Neural progenitor cell (in vitro differentiated cells): Measurements from ENCODE around the gene SLC6A5. TPM values are rescaled to one million over a fixed set of nuclear protein-coding genes. Genes with fewer than 3 reads are reported as not detected.

Experiments used
- DNase-seq: peaks from one replicate; pipeline ENCODE4 v3.0.0-alpha.2; 2016; ENCODE audit warnings: low spot score
- H2AFZ ChIP-seq: fragments of 200-600 bp; sonication (generic); replicated peaks from 2 replicates; pipeline ENCODE4 v1.6.1; 2016; ENCODE audit warnings: antibody characterized with exemption
- H3F3A ChIP-seq: fragments of 200-600 bp; sonication (generic); 2 replicates; pipeline ENCODE4 v1.6.1; 2016; ENCODE audit warnings: antibody characterized with exemption, low read depth
- H3K27ac ChIP-seq: fragments of 200-600 bp; sonication (generic); 2 replicates; pipeline ENCODE4 v1.5.1; 2016; ENCODE audit warnings: mild to moderate bottlenecking
- H3K27me3 ChIP-seq: fragments of 200-600 bp; sonication (generic); 2 replicates; pipeline ENCODE4 v1.6.1; 2016; ENCODE audit warnings: mild to moderate bottlenecking, moderate library complexity
- H3K36me3 ChIP-seq: fragments of 200-600 bp; sonication (generic); 2 replicates; pipeline ENCODE4 v1.5.1; 2016
- H3K4me1 ChIP-seq: fragments of 200-600 bp; sonication (generic); 2 replicates; pipeline ENCODE4 v1.6.1; 2016; ENCODE audit warnings: mixed run types
- H3K4me2 ChIP-seq: fragments of 200-600 bp; sonication (generic); 2 replicates; pipeline ENCODE4 v1.6.1; 2016
- H3K4me3 ChIP-seq: fragments of 200-600 bp; sonication (generic); 2 replicates; pipeline ENCODE4 v1.5.1; 2016
- H3K79me2 ChIP-seq: fragments of 200-600 bp; sonication (generic); 2 replicates; pipeline ENCODE4 v1.6.1; 2016; ENCODE audit warnings: low read depth
- H3K9ac ChIP-seq: fragments of 200-600 bp; sonication (generic); 2 replicates; pipeline ENCODE4 v1.6.1; 2016
- H3K9me3 ChIP-seq: fragments of 200-600 bp; sonication (generic); 2 replicates; pipeline ENCODE4 v1.5.1; 2016; ENCODE audit warnings: low read depth
- H4K20me1 ChIP-seq: fragments of 200-600 bp; sonication (generic); 2 replicates; pipeline ENCODE4 v1.6.1; 2016; ENCODE audit warnings: low read depth
- H3K27ac Mint-ChIP-seq: 3 replicates; pipeline ENCODE4 v1.8.0; 2021; ENCODE audit warnings: mixed read lengths
- H3K27me3 Mint-ChIP-seq: 2 replicates; pipeline ENCODE4 v1.8.0; 2022; ENCODE audit warnings: low read depth, mild to moderate bottlenecking, inconsistent platforms, moderate library complexity, mixed read lengths; ENCODE audit not compliant: insufficient read depth
- H3K36me3 Mint-ChIP-seq: 3 replicates; pipeline ENCODE4 v1.8.0; 2021; ENCODE audit warnings: mixed read lengths
- H3K4me1 Mint-ChIP-seq: 3 replicates; pipeline ENCODE4 v1.8.0; 2021; ENCODE audit warnings: mixed read lengths
- H3K4me3 Mint-ChIP-seq: 3 replicates; pipeline ENCODE4 v1.8.0; 2021; ENCODE audit warnings: mild to moderate bottlenecking, moderate library complexity, mixed read lengths
- H3K9me3 Mint-ChIP-seq: 3 replicates; pipeline ENCODE4 v1.8.0; 2020; ENCODE audit warnings: mixed read lengths
- CTCF ChIP-seq: fragments of 200-600 bp; sonication (generic); IDR thresholded peaks from 2 replicates; pipeline ENCODE4 v1.5.1; 2017; ENCODE audit warnings: antibody characterized with exemption, mild to moderate bottlenecking
- EZH2 ChIP-seq: fragments of 200-600 bp; sonication (generic); IDR thresholded peaks from 2 replicates; pipeline ENCODE4 v1.6.1; 2017; ENCODE audit warnings: antibody characterized with exemption, mild to moderate bottlenecking, moderate library complexity
- EZH2phosphoT487 ChIP-seq: fragments of 200-600 bp; sonication (generic); IDR thresholded peaks from 2 replicates; pipeline ENCODE4 v1.6.1; 2017; ENCODE audit warnings: antibody characterized with exemption
- total RNA-seq: library from RNA; depleted of rRNA; stranded (reverse); fragments of >200 nt; gene quantifications from 2 replicates; pipeline ENCODE4 v1.2.3, GENCODE V29; 2015; ENCODE audit warnings: low replicate concordance

The SLC6A5 gene
- total RNA-seq, 1 donor from 2014 or later: not detected

GRCh38 chr11:20611445-20611844, 12.0 kb downstream of the SLC6A5 start:
- no peak overlapping the region for H2AFZ ChIP-seq
- no peak overlapping the region for H3K27ac ChIP-seq
- no peak overlapping the region for H3K9ac ChIP-seq
- no peak for DNase-seq
- no peak overlapping the region for H3K4me3 ChIP-seq
- Mint-ChIP-seq H3K4me3 (no peak overlapping the region), H3K27ac (no peak overlapping the region), H3K27me3 (peaks cover 15% of the 10 kb centered on the region), H3K4me1 (peaks cover 9% of the 10 kb centered on the region), H3K9me3 (no peaks in the 10 kb centered on the region), H3K36me3 (no peaks in the 10 kb centered on the region)
- H3K79me2 ChIP-seq: no peaks in the 10 kb centered on the region
- TF ChIP-seq EZH2: no peak
- no peak for TF ChIP-seq CTCF
- TF ChIP-seq EZH2phosphoT487: no peak
- H3K36me3 ChIP-seq: no peaks in the 10 kb centered on the region
- no peaks in the 10 kb centered on the region for H3K9me3 ChIP-seq
- no peaks in the 10 kb centered on the region for H4K20me1 ChIP-seq
- H3K27me3 ChIP-seq: peaks cover 62% of the 10 kb centered on the region
- no peaks in the 10 kb centered on the region for H3F3A ChIP-seq
- H3K4me2 ChIP-seq: no peak overlapping the region
- peaks cover 3% of the 10 kb centered on the region for H3K4me1 ChIP-seq

GRCh38 chr11:20611892-20612291, 12.5 kb downstream of the SLC6A5 start:
- TF ChIP-seq EZH2 (no peak), CTCF (no peak), EZH2phosphoT487 (no peak)
- H3K27me3 Mint-ChIP-seq: peaks cover 15% of the 10 kb centered on the region
- peaks cover 3% of the 10 kb centered on the region for H3K4me1 ChIP-seq
- H3K79me2 ChIP-seq: no peaks in the 10 kb centered on the region
- no peaks in the 10 kb centered on the region for H3K9me3 ChIP-seq
- H3K4me1 Mint-ChIP-seq: peaks cover 9% of the 10 kb centered on the region
- no peak overlapping the region for H3K27ac ChIP-seq
- no peak overlapping the region for H2AFZ ChIP-seq
- H3K36me3 ChIP-seq: no peaks in the 10 kb centered on the region
- no peaks in the 10 kb centered on the region for H3K36me3 Mint-ChIP-seq
- peaks cover 57% of the 10 kb centered on the region for H3K27me3 ChIP-seq
- H3K9me3 Mint-ChIP-seq: no peaks in the 10 kb centered on the region
- no peaks in the 10 kb centered on the region for H4K20me1 ChIP-seq
- H3K27ac Mint-ChIP-seq: no peak overlapping the region
- no peak overlapping the region for H3K9ac ChIP-seq
- no peak overlapping the region for H3K4me2 ChIP-seq
- H3K4me3 Mint-ChIP-seq: no peak overlapping the region
- no peaks in the 10 kb centered on the region for H3F3A ChIP-seq
- H3K4me3 ChIP-seq: no peak overlapping the region
- DNase-seq: no peak

- H3K27me3 Mint-ChIP-seq: peaks cover 13% of the 10 kb centered on the region
- no peaks in the 10 kb centered on the region for H3K9me3 Mint-ChIP-seq
- Histone ChIP-seq H3K27ac (no peak overlapping the region), H2AFZ (no peak overlapping the region), H4K20me1 (no peaks in the 10 kb centered on the region), H3K36me3 (no peaks in the 10 kb centered on the region), H3K4me2 (no peak overlapping the region), H3K79me2 (no peaks in the 10 kb centered on the region), H3K4me1 (peaks cover 3% of the 10 kb centered on the region), H3K9me3 (no peaks in the 10 kb centered on the region), H3K9ac (no peak overlapping the region), H3K27me3 (peaks cover 52% of the 10 kb centered on the region), H3K4me3 (no peak overlapping the region), H3F3A (no peaks in the 10 kb centered on the region)
- TF ChIP-seq EZH2 (no peak), CTCF (no peak), EZH2phosphoT487 (no peak)
- H3K27ac Mint-ChIP-seq: no peak overlapping the region
- no peaks in the 10 kb centered on the region for H3K36me3 Mint-ChIP-seq
- H3K4me3 Mint-ChIP-seq: no peak overlapping the region
- H3K4me1 Mint-ChIP-seq: peaks cover 9% of the 10 kb centered on the region
- no peak for DNase-seq
Observed at GRCh38 chr11:20612416-20612815, 13.0 kb downstream of the SLC6A5 start.
